K562 (cell line): ENCODE data around the gene ACAD10. TPM values are rescaled to one million over a fixed set of nuclear protein-coding genes. Genes with fewer than 3 reads are reported as not detected.
A peak's percentile ranks its signal among the peaks of the same experiment; 100 is the strongest.

ENCODE experiments used
- CBFA2T2 ChIP-seq: fragments of 450-650 bp; conservative IDR thresholded peaks from 2 replicates; pipeline ENCODE4 v1.6.1; 2017; ENCODE audit warnings: mild to moderate bottlenecking
- FOSL1 ChIP-seq: fragments of 200-800 bp; sonication (Bioruptor generic); conservative IDR thresholded peaks from 2 replicates; pipeline ENCODE4 v1.6.1; 2016; ENCODE audit warnings: missing genetic modification characterization, missing compliant biosample characterization
- GABPA ChIP-seq: fragments of 200-800 bp; sonication (Bioruptor generic); conservative IDR thresholded peaks from 2 replicates; pipeline ENCODE4 v1.6.1; 2016; ENCODE audit warnings: low read depth, missing genetic modification characterization, missing compliant biosample characterization
- HMBOX1 ChIP-seq: sonication (generic); IDR thresholded peaks from 2 replicates; pipeline ENCODE4 v1.6.1; 2016
- HNRNPL ChIP-seq: fragments of 200-400 bp; formaldehyde crosslinking; IDR thresholded peaks from 2 replicates; pipeline ENCODE4 v1.6.1; 2017; ENCODE audit warnings: low read depth, mild to moderate bottlenecking, low read length
- KAT8 ChIP-seq: fragments of 450-650 bp; IDR thresholded peaks from 2 replicates; pipeline ENCODE4 v1.6.1; 2016; ENCODE audit warnings: low read depth, mild to moderate bottlenecking
- PPARD ChIP-seq: fragments of 250-450 bp; sonication (Bioruptor Pico); IDR thresholded peaks from 2 replicates; pipeline ENCODE4 v1.8.0; 2022; ENCODE audit warnings: inconsistent platforms, mild to moderate bottlenecking, moderate library complexity
- PRMT5 ChIP-seq: sonication (generic); formaldehyde crosslinking; IDR thresholded peaks from 2 replicates; pipeline ENCODE4 v1.5.0; 2020; ENCODE audit warnings: missing genetic modification reagents
- PURB ChIP-seq: sonication (generic); formaldehyde crosslinking; IDR thresholded peaks from 2 replicates; pipeline ENCODE4 v1.9.0; 2021; ENCODE audit warnings: low read depth, mild to moderate bottlenecking, missing genetic modification reagents
- SMAD1 ChIP-seq: fragments of 150-350 bp; IDR thresholded peaks from 2 replicates; pipeline ENCODE4 v1.6.1; 2014; ENCODE audit warnings: low read length, low read depth; ENCODE audit not compliant: partially characterized antibody
- SMARCE1 ChIP-seq: fragments of 450-650 bp; IDR thresholded peaks from 2 replicates; pipeline ENCODE4 v1.7.1; 2016; ENCODE audit warnings: mild to moderate bottlenecking
- SPI1 ChIP-seq: IDR thresholded peaks from 2 replicates; pipeline ENCODE4 v1.6.1; 2011; ENCODE audit warnings: low read depth, low read length, control low read depth, borderline replicate concordance
- SRF ChIP-seq, 2 experiments: fragments of 250-450, 450-650 bp in 1 of 2; sonication (Bioruptor Pico) in 1 of 2; sonication (generic) in 1 of 2; formaldehyde crosslinking; IDR thresholded peaks; 2 replicates each; pipeline versions ENCODE4 v1.5.0 to v1.5.1; 2020 to 2022; ENCODE audit warnings: mild to moderate bottlenecking in 1 of 2, missing genetic modification reagents in 1 of 2
- STAT5A ChIP-seq: IDR thresholded peaks from 2 replicates; pipeline ENCODE4 v1.6.1; 2012; ENCODE audit warnings: low read length, inconsistent platforms, borderline replicate concordance
- TAF15 ChIP-seq: fragments of 200-400 bp; formaldehyde crosslinking; IDR thresholded peaks from 2 replicates; pipeline ENCODE4 v1.6.1; 2017; ENCODE audit warnings: mild to moderate bottlenecking, low read depth, low read length, moderate library complexity
- TCFL5 ChIP-seq: fragments of 250-450 bp; sonication (Bioruptor Pico); conservative IDR thresholded peaks from 2 replicates; pipeline ENCODE4 v1.6.1; 2021; ENCODE audit warnings: mild to moderate bottlenecking, moderate library complexity, matching md5 sums
- TOE1 ChIP-seq, 2 experiments: fragments of 450-650 bp in 1 of 2; sonication (generic) in 1 of 2; formaldehyde crosslinking in 1 of 2; IDR thresholded peaks; 2 replicates each; pipeline versions ENCODE4 v1.7.1 to v1.8.0; 2016 to 2022; ENCODE audit warnings: borderline replicate concordance in 2 of 2, mild to moderate bottlenecking in 2 of 2, antibody characterized with exemption in 1 of 2, inconsistent platforms in 1 of 2, low read depth in 1 of 2, missing genetic modification reagents in 1 of 2, moderate library complexity in 1 of 2
- U2AF2 ChIP-seq: fragments of 200-400 bp; formaldehyde crosslinking; optimal IDR thresholded peaks from 2 replicates; pipeline ENCODE3; 2017; ENCODE audit warnings: low read depth, mild to moderate bottlenecking, low read length
- ZBTB1 ChIP-seq: sonication (generic); formaldehyde crosslinking; IDR thresholded peaks from 2 replicates; pipeline ENCODE4 v1.8.1; 2023; ENCODE audit warnings: missing genetic modification reagents, low read depth, mild to moderate bottlenecking, borderline replicate concordance
- ZNF3 ChIP-seq: fragments of 250-450 bp; sonication (Bioruptor Pico); IDR thresholded peaks from 2 replicates; pipeline ENCODE4 v1.5.0; 2021; ENCODE audit warnings: mild to moderate bottlenecking, moderate library complexity
- ZNF561 ChIP-seq: fragments of 450-650 bp; formaldehyde crosslinking; conservative IDR thresholded peaks from 2 replicates; pipeline ENCODE4 v1.4.0; 2020; ENCODE audit warnings: mild to moderate bottlenecking, moderate library complexity
- ZNF696 ChIP-seq: fragments of 250-450 bp; sonication (Bioruptor Pico); conservative IDR thresholded peaks from 2 replicates; pipeline ENCODE4 v1.4.0; 2020; ENCODE audit warnings: mild to moderate bottlenecking, moderate library complexity
- polyA plus RNA-seq, 8 experiments: library from polyadenylated mRNA; depleted of rRNA in 4 of 8; stranded (reverse) in 5 of 8; unstranded in 3 of 8; fragments of >200 nt; fragmentation: Nextera tagmentation in 2 of 8; fragmentation: Illumina TruSeq in 1 of 8; extraction: Ambion mirVana in 2 of 8; extraction: Trizol in 1 of 8; gene quantifications; 2 replicates each; pipeline versions ENCODE4 v1.2.1 to v1.2.3, GENCODE V29; 2011 to 2014; ENCODE audit warnings: inconsistent platforms in 1 of 8, missing spikeins in 1 of 8
- total RNA-seq, 7 experiments: library from RNA; depleted of rRNA in 6 of 7; stranded (reverse); fragments of >200 nt in 6 of 7; fragmentation: Illumina TruSeq in 2 of 7; extraction: Trizol in 2 of 7; gene quantifications; 2 replicates each; pipeline versions ENCODE4 v1.2.1 to v1.2.3, GENCODE V29; 2011 to 2021; ENCODE audit warnings: low replicate concordance in 1 of 7
- TF ChIP-seq, protein P1 (sequence below): sonication (generic); formaldehyde crosslinking; IDR thresholded peaks from 2 replicates; pipeline ENCODE4 v1.8.0; 2022; ENCODE audit warnings: mild to moderate bottlenecking, missing genetic modification reagents, borderline replicate concordance

Gene ACAD10
- total and polyA plus RNA-seq, 9 of the 15 experiments (the other 6 are each of a cell fraction or from before 2014, with no cell fraction given) = 2.3 to 19.2 (median 12.0) TPM

GRCh38 chr12:111685322-111685810, 487 bp upstream of the ACAD10 start (continued):
- TF ChIP-seq KAT8 = no peak
- TF ChIP-seq PURB (CRISPR knock-in tag) = no peak
- TF ChIP-seq HNRNPL = 0 out of 2 replicates have a peak, but pooled peaks have one; percentile 2
- TF ChIP-seq FOSL1 = no peak
- TF ChIP-seq ZNF3 (CRISPR knock-in tag) = no peak
- TF ChIP-seq, protein P1, sequence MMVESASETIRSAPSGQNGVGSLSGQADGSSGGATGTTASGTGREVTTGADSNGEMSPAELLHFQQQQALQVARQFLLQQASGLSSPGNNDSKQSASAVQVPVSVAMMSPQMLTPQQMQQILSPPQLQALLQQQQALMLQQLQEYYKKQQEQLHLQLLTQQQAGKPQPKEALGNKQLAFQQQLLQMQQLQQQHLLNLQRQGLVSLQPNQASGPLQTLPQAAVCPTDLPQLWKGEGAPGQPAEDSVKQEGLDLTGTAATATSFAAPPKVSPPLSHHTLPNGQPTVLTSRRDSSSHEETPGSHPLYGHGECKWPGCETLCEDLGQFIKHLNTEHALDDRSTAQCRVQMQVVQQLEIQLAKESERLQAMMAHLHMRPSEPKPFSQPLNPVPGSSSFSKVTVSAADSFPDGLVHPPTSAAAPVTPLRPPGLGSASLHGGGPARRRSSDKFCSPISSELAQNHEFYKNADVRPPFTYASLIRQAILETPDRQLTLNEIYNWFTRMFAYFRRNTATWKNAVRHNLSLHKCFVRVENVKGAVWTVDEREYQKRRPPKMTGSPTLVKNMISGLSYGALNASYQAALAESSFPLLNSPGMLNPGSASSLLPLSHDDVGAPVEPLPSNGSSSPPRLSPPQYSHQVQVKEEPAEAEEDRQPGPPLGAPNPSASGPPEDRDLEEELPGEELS (CRISPR knock-in tag) = 0 out of 2 replicates have a peak, but pooled peaks have one; percentile 50
- TF ChIP-seq TAF15 = no peak
- no peak for TF ChIP-seq TCFL5 (CRISPR knock-in tag)
- no peak for TF ChIP-seq GABPA (tag)
- no peak for TF ChIP-seq TOE1 (IDR thresholded peaks at IDR 0.05; ENCODE audit: borderline replicate concordance)
- no peak for TF ChIP-seq TOE1 (CRISPR knock-in tag; IDR thresholded peaks at IDR 0.05; ENCODE audit: borderline replicate concordance, low read depth)
- no peak for TF ChIP-seq ZNF561
- 0 out of 2 replicates have a peak, but pooled peaks have one; percentile 17 for TF ChIP-seq SMARCE1
- no peak for TF ChIP-seq HMBOX1
- no peak; the same call in 1 of the 2 replicates for TF ChIP-seq STAT5A
- TF ChIP-seq ZBTB1 (CRISPR knock-in tag) = 0 out of 2 replicates have a peak, but pooled peaks have one; percentile 64
- TF ChIP-seq SPI1 = no peak
- TF ChIP-seq PRMT5 (CRISPR knock-in tag) = no peak
- TF ChIP-seq ZNF696 (CRISPR knock-in tag) = no peak
- TF ChIP-seq PPARD = no peak
- no peak for TF ChIP-seq U2AF2
- TF ChIP-seq CBFA2T2 = no peak
- no peak for TF ChIP-seq SRF (CRISPR knock-in tag; IDR thresholded peaks at IDR 0.05)
- TF ChIP-seq SMAD1 = no peak
